NCI-H2029 (cell line): ENCODE measurements around the gene LRP3.
"Not testable (repeated sequence)": the region's sequence is repeated elsewhere in the genome, so short reads cannot be mapped to it uniquely, and the experiment has no call there.

Source experiments
- DNase-seq: peaks from one replicate; lab custom pipeline; 2025; lab: John Stamatoyannopoulos, UW

Gene LRP3

DNA sequence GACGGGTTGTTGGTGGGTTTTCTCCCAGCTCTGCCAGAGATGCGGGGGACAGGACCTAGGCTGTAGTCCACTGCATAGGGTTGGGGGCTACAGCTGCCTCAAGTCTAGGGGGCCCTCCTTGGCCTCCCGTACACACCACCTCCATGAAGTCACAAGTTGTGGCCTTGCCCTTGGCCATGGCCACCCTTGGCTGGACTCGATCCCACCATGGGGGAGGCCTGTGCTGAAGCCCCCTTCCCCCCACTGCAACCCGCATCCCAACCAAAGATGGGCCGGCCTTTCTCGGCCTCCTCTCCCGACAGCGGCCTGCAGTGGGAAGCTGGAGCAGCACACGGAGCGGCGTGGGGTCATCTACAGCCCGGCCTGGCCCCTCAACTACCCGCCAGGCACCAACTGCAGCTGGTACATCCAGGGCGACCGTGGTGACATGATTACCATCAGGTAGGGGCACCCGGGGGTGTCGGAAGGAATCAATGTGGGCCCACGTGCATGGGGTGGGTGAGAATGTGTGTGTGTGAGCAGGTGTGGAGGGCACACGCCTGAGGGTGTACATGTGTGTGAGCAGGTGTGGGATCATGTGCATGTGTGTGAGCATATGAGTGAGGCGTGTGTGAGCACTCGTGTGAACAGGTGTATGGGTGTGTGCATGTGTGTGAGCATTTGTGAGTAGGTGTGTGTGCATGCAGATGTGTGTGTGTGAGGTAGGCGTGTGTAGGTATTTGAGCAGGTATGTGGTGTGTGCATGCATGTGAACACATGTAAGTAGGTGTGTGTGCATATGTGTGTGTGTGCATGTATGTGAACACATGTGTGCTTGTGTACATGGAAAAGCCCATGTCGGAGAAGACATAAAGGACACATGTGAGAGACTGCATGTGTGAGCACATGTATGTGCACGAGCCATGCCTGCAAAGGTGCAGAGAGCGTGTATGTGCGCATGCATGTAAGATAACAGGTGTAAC lies 8.7 kb downstream of the LRP3 start:
- no peak for DNase-seq

DNA sequence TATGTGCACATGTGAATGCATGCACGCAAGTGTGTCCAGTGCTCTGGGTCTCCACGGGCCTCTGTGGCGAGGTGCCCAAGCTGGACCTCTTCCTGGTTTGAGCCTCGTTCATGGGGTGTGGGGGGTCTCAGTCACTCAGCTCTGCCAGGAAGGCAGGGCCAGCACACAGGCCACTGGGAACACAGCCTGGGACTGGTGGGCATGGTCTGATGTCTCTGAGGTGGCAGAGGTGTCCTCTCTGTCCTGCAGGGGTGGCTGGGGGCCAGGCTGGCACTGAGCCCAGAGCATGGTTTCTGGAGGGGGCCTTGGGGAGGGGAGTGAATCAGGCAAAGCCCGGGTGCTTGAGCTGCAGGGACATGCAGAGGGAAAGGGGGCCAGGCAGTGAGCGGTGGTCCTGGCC lies 9.4 kb downstream of the LRP3 start:
- DNase-seq, result no peak

DNA sequence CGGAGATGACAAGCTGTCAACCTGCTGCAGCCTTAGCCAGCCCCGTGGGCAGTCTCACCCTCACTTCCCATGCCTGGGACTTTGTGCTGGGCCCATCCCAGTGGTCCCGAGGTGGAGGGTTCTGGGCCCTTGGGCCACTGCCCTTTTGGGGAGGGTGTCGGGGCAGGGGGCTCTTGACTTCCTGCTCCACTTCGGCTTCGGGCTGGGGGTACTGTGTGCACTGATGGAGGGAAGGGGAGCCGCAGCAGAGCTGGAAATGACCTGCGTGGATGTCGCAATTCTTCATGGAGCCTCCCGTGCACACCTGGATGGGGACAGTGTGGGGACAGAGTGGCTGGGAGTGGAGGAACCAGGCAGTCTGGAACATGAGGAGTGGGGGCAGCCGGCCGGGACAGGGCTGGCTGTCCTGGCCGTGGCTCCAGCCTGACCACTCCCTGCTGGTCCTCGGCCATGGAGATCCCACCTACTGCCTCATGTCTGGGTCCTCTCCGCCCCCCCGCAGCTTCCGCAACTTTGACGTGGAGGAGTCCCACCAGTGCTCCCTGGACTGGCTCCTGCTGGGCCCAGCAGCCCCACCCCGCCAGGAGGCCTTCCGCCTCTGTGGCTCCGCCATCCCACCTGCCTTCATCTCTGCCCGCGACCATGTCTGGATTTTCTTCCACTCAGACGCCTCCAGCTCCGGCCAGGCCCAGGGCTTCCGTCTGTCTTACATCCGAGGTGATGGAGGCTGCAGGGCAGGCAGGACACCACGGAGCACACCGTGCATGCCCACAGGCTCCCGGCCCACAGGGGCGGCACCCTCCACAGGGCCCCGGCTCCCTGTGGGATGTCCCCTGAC lies 10.2 kb downstream of the LRP3 start:
- DNase-seq, result no peak

DNA sequence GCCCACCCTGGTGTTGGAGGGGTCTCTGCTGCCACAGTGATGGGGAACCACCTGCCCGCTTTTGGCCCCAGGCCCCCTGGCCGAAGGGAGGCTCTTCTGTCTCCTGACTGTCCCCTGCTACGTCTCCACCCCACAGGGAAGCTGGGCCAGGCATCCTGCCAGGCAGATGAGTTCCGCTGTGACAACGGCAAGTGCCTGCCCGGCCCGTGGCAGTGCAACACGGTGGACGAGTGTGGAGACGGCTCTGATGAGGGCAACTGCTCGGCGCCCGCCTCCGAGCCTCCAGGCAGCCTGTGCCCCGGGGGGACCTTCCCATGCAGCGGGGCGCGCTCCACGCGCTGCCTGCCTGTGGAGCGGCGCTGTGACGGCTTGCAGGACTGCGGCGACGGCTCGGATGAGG lies 11.0 kb downstream of the LRP3 start:
- no peak for DNase-seq

DNA sequence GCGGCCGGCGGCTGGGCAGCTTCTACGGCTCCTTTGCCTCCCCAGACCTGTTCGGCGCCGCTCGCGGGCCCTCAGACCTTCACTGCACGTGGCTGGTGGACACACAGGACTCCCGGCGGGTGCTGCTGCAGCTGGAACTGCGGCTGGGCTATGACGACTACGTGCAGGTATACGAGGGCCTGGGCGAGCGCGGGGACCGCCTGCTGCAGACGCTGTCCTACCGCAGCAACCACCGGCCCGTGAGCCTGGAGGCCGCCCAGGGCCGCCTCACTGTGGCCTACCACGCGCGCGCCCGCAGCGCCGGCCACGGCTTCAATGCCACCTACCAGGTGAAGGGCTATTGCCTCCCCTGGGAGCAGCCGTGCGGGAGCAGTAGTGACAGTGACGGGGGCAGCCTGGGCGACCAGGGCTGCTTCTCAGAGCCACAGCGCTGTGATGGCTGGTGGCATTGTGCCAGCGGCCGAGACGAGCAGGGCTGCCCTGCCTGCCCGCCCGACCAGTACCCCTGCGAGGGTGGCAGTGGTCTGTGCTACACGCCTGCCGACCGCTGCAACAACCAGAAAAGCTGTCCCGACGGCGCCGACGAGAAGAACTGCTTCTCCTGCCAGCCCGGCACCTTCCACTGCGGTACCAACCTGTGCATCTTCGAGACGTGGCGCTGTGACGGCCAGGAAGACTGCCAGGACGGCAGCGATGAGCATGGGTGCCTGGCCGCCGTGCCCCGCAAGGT lies 11.6 kb downstream of the LRP3 start:
- DNase-seq, result no peak

DNA sequence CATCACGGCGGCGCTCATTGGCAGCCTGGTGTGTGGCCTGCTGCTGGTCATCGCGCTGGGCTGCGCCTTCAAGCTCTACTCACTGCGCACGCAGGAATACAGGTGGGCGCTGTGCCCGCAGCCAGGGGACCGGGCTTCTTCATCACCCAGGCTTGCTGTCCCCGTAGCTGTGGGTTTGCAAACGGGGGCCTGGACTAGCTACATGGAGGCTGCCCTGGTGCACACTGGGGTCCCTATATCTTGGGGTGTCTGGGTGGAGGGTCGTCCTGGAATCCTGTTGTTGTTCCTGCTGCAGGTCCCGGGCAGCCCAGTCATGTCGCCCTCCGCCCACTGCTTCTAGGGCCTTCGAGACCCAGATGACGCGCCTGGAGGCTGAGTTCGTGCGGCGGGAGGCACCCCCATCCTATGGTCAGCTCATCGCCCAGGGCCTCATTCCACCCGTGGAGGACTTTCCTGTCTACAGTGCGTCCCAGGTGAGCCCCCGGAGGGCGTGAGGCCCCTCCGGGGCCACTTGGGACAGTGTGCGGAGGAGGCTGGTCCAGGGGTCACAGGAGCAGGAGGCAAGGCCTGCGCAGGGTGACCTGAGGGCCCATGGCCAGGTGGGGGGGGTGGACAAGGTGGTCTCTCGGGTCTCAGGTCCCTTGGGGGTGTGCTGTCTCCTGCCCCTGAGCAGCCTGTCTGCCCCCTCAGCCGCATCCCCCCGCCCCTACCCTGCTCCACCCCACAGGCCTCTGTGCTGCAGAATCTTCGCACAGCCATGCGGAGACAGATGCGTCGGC lies 12.3 kb downstream of the LRP3 start:
- no peak for DNase-seq

DNA sequence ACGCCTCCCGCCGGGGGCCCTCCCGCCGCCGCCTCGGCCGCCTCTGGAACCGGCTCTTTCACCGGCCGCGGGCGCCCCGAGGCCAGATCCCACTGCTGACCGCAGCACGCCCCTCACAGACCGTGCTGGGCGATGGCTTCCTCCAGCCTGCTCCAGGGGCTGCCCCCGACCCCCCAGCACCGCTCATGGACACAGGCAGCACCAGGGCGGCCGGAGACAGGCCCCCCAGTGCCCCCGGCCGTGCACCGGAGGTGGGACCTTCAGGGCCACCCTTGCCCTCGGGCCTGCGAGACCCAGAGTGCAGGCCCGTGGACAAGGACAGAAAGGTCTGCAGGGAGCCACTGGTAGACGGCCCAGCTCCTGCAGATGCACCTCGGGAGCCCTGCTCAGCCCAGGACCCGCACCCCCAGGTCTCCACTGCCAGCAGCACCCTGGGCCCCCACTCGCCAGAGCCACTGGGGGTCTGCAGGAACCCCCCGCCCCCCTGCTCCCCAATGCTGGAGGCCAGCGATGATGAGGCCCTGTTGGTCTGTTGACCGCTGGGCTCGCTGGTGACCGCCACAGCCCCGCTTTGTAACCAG lies 13.0 kb downstream of the LRP3 start:
- no peak for DNase-seq

DNA sequence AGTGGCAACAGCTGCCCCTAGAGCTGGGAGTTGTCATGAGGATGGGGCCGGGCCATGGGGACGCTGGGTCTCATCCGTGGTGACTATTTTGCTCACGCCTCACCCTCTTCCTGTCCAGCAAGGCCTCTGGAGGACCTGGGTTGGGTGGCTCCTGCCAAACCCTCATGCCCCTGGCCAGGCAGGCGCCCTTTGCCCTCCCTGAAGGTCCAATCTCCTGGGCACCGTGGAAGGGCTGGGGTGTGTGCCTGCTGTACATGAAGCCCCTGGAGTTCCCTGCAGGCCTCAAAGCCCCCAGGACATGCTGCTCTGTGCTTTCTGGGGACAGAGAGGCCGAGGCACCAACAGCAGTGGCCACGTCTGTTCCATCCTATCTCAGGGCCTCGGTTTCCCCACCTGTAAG lies 13.8 kb downstream of the LRP3 start:
- DNase-seq, result no peak

DNA sequence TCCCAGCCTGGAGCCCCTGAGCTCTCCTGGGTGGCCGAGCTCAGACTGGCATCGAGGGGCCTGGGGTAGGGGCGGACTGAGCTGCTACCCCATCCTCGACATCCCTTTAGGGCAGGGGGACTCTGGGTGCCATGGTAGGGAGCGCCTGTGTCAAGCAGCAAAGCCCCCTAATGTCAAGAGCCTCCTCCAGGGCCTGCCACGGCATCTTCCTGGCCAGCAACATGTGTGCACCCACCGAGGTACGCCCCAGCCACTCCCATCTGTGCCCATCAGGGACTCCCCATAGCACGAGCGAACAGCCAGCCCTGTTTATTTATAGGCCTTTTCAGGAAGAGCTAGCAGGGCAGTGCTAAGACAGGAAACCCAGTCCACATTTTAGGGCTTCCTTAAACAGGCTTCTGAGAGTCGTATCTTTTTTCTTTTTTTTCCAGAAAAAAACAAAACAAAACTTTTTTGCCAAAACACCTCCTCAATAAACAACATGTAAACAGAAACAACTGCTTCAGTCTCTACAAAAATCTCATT lies 14.3 kb downstream of the LRP3 start:
- no peak for DNase-seq

DNA sequence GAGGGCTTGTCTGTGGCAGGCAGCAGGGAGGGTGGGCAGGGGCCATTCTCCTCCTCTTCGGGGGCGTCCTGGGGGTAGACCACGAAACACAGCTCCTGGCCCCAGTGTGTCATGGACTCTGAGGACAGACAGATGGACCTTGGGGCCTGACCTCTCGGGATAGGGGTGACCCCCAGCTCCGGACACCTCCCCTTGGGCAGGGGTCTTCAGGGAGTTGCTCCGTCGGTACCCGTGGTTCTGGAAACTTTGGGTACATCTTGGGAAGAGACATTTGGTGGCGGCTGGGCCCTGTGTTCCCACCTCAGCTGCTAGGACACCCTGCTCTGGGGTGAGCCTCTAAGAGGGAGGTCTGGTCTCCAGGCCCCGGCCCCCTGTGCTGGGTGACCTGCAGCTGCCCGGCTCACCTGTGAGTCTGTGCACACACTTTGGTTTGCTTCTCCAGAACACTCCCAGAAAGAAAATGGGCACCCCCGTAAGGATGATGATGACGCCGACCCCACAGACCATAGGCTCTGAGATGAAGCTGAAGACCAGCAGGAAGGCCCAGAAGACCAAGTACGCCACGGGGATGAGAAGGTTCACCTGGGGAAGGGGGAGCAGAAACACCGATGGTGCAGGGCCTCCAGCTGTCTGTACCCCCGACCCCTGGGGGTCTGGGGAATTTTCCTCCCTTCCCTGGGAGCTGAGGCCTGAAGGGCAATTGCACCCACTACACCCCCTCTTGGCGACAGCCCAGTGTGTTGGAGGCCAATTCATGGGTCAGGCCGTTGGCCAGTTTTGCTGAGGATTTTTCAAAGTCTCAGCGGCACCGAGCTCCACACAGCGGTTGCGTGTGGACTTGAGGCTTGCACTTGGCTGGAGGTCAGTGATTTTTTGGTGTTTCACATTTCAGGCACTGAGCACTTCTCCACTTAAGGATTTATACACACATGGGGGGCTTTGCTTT lies 15.0 kb downstream of the LRP3 start:
- no peak for DNase-seq

DNA sequence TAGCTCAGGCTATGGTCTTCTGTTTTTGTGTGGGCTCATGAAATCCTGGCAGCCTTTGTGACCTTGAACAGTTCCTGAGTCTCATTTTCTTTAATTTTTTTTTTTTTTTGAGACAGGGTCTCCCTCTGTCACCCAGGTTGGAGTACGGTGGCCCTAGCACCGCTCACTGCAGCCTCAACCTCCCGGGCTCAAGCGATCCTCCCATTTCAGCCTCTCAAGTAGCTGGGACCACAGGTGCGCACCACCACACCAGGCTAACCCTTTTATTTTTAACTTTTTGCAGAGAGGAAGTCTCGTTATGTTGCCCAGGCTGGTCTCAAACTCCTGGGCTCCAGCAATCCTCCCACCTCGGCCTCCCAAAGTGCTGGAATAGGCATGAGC lies 15.7 kb downstream of the LRP3 start:
- not testable (repeated sequence) for DNase-seq

DNA sequence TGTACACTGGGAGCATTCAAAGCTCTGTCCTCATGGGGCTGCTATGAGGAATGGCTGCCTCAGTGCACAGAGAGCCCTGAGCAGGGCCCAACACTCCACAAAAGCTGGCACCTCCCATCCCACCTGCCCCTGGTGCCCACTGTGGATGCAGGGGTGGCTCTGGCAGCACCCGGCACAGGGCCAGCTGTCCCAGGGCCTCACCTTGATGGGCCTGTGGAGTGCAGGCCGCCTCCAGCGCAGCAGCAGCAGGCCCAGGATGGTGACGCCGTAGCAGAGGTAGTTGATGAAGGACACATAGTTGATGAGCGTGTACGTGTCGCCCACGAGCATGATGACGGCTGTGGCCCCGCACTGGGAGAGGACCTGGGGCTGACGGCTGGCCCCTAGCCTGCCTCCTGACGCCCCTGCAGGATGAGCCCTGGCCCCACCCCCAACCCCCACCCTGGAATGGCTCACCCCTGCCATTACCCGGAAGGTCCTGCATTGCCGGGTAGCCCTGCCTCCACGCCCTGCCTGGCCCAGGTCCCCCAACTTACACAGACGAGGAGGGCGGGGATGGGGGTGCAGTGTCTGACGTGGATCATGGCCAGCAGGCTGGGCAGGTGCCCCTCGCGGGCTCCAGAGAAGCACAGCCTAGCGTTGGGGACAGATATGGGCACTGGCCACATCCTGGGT lies 16.3 kb downstream of the LRP3 start:
- no peak for DNase-seq

DNA sequence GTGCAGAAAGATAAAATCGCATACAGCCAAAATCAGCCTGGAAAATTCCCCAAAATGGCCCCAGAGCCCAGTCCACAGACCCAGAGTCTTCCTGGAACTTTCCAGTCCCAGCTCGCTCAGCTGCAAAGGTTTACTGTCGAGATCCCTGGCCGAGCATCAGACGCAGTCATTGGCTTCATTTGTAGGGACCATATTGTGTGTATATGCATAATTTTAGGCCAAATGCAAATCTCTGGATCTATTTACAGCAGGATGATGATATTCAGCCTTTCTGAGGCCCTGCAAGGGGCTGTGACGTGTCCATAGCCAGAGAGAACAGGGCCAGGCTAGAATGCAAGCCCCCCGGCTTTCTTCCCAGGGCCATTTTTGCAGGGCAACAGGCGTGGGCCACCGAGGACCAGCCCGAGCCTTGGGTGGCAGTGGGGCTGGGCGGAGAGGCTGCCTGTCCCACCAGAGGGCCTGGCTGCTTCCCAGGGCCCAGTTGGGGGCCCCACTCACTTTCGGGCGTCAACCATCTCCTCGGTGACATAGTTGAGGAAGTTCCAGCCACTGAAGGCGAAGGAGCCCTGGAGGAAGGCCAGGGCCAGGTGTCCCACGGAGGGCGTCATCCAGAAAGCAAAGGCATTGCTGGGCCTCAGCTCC lies 17.8 kb downstream of the LRP3 start:
- no peak for DNase-seq

DNA sequence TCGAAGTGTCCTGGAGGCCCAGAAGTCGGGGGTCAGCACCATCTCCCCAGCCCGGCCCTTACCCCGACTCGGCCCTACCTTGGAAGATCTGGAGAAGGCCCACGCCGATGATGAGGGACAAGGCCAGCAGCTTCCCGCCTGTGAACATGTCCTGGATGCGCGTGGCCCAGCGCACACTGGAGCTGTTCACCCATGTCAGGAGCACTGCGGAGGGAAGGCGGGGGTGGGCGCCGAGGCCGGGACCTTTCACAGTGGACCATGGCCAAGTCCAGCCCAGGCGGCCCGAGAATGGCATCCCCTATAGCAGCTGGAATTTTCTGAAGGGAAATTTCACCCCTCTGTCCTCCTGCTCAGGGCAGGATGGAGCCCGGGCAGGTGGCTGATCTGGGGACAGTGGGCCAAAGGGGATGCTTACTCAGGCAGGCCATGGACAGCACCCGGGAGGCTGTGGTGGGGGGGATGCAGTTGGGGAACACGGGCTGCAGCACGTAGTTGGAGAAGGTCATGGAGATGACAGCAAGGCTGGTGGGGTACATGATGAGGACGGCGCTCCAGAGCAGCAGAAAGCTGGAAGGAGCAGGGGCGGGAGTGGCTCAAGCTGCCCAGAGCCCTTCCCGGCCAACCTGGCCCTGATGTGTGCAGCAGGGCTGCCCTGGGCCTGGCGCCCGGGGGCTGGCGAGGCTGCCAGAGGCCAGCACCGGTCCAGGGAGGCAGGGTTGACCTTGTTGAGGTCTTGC lies 18.5 kb downstream of the LRP3 start:
- DNase-seq, result no peak

DNA sequence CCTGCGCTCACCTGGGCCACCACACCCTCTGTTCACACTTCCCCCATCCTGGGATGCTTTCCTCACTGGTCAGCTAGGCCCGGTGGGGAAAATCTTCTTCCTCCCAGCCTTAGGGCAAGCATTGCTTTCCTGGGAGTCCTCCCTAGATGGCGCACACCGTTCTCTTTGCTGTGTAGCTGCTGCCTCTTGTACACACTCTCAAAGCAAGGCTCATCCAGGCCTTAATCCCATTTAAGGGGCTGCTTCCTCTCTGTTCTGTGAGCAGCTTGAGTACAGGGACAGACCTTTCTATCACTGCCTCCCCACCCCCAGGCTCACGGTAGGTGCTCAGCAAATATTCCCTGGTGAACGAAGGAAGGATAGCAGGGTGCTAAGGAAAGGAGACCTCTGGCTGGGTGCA lies 20.5 kb downstream of the LRP3 start:
- peak; percentile 11 for DNase-seq

DNA sequence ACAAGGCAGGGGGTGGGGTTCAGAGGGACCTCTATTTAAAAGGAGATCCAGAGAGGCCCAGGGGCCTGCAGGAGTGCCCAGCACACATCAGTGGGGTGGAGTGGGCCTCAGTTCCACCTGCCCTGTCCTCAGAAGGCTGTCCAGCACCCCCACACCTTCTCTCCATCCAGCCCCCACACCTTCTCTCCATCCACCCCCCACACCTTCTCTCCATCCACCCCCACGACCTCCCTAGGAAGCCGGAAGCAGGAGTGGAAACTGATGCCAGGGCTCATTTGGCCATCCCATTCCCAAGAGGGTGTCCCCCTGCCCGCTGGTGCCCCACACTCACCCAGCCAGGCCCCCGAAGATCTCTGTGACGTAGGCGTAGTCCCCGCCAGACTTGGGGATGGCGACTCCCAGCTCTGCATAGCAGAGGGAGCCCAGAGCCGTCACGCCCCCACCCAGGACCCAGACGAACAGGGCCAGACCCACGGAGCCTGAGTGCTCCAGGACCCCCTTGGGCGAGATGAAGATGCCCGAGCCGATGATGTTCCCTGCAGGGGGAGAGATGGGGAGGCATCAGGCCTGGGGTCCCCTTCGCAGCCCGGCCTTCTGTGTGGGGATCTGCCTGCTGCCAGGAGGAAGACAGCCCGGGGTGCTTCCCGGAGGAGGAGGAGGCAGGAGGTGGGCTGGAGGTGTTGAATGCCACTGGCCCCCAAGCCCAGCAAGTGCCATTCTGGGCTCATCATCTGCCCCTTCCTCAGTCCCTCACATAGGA lies 21.5 kb downstream of the LRP3 start:
- no peak for DNase-seq

DNA sequence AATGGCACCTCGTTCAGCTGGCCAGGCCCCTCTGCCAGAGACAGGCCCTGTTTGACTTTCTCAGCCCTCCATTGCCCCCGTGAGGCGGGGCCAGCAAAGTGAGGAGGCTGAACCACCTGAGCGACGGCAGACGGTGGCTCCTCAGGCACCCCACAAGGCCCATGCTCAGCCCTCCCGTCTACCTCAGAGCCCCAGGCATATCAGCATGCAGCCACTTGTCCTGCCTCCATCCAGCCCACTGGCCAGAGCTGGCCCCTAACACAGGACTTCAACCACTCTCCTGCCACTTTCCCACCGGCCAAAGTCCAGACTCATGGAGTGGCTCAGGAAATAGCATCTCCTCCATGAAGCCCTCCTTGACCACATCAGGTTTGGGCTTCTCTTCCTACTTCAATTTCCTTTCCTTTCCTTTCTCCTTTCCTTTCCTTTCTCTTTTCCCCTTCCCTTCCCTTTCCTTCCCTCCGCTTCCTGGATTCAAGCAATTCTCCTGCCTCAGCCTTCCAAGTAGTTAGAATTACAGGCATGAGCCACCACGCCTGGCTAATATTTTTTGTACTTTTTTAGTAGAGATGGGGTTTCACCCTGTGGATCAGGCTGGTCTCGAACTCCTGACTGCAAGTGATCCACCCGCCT lies 22.2 kb downstream of the LRP3 start:
- DNase-seq, result no peak
